GM18951 (cell line): ENCODE data around the gene WDR5B.
"Not testable (repeated sequence)": the region's sequence is repeated elsewhere in the genome, so short reads cannot be mapped to it uniquely, and the experiment has no call there.

ENCODE experiments used
- POLR2A ChIP-seq: IDR thresholded peaks from 4 replicates; pipeline ENCODE4 v1.6.1; 2011; ENCODE audit warnings: mild to moderate bottlenecking; ENCODE audit not compliant: insufficient read length, insufficient read depth; ENCODE audit errors: extremely low read depth
- in situ Hi-C: fragments of 300-500 bp; cut with MboI; formaldehyde crosslinking; loops from one replicate; pipeline ENCODE4 v1.12.0; 2022; ENCODE audit warnings: low sequenced_read_pairs, mixed read lengths, inconsistent platforms; ENCODE audit not compliant: unreplicated experiment

The WDR5B gene

DNA sequence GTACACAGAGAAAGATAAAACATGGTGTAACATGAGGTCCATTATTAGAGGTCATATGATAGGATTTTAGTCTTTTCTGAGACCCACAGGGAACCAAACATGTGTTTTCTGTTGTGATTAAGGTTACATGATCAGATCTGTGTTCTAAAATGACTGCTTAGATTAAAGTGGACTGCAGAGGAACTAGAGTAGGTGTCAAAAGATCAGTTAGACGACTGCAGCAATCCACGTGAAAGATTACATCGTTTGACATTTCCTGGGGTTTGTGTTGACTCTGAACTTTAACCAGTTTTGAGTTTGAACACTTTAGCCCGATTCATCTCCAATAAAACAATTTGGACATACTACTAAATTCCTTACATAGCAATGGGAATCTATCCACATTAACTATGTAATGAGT lies 37.9 kb downstream of the WDR5B start:
- no peak for TF ChIP-seq POLR2A
- in situ Hi-C loops = no loop called here

- in situ Hi-C loops = no loop called here
Measured at GRCh38 chr3:122374034-122374433, 41.8 kb downstream of the WDR5B start.

GRCh38 chr3:122366379-122366749 lies 49.5 kb downstream of the WDR5B start:
- TF ChIP-seq POLR2A = no peak
- in situ Hi-C loops = no loop called here

More at GRCh38 chr3:122374034-122374433, 41.8 kb downstream of the WDR5B start:
- TF ChIP-seq POLR2A = no peak

DNA sequence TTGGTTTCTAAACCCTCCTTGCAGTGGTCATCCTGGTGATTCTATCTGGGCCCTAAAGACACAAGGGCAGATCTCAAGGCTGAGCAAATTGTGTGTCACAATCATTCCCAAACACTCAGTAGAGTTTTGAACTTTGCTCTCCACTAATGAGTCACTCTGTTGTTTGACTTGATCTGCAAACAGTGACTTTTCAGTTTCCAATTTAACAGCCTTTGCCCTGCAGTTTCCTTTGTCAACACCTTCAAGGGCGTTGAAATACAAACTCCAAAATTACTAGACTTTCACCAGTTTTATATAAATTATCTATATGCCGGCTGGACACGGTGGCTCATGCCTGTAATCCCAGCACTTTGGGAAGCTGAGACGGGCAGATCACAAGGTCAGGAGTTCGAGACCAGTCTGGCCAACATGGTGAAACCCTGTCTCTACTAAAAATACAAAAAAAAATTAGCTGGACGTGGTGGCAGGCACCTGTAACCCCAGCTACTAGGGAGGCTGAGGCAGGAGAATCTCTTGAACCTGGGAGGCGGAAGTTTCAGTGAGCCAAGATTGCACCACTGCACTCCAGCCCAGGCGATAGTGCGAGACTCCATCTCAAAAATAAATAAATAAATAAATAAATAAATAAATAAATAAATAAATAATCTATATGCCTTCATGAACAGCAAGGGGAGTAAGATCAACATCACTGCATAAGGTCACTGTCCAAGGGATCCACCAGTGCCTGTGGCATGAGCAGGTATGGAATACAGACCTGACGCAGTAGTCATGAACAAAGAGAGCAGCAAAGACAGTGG lies 50.1 kb downstream of the WDR5B start:
- in situ Hi-C loops = not testable (repeated sequence)

DNA sequence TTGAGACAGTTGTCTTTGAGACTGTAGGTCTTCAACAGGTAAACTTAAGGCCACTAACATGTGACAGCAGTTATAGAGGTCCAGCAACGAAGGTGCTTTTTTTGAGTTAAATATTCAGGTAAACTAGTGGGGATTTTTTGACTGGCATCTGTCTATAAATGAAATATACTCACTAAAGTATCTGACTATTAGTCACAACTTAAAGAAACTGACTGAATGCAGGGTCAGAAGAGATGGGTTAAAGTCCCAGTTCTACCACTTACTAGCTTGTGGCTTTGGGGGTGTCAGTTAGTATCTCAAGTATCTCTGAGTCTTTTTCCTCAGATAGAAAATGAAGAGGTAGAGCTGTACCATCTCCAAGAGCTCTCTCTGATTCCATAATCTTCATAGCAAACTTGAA lies 50.8 kb downstream of the WDR5B start:
- in situ Hi-C loops = no loop called here
- no peak for TF ChIP-seq POLR2A

DNA sequence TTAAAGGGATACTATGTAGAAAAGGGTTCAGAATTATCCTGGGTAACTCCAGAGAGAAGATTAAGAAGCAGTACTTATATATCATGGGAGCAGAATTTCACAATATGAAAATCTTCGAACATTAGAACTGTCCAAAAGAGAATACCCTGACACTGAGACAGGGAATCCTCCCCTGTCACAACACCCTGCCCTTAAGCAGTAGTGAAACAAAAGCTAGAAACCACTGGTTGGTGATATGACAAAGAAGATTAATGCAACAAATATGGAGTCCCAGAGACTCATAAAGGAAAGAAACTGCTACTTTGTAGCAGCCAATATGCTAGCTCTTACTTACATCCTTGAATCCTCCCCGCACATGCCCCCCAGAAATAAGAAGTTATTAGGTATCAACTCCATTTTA lies 51.4 kb downstream of the WDR5B start:
- in situ Hi-C loops = no loop called here

More for the DNA sequence above, 51.4 kb downstream of the WDR5B start:
- no peak for TF ChIP-seq POLR2A
